Hepatocyte (in vitro differentiated cells): ENCODE data around the gene THSD4. TPM values are rescaled to one million over a fixed set of nuclear protein-coding genes. Genes with fewer than 3 reads are reported as not detected.

Experiments used
- DNase-seq: peaks from one replicate; pipeline ENCODE4 v3.0.0-alpha.2; 2016; ENCODE audit warnings: low spot score
- H2AFZ ChIP-seq: fragments of 200-600 bp; sonication (generic); 2 replicates; pipeline ENCODE4 v1.6.0; 2016; ENCODE audit warnings: antibody characterized with exemption, mild to moderate bottlenecking
- H3K27ac ChIP-seq: fragments of 200-600 bp; sonication (generic); 2 replicates; pipeline ENCODE4 v1.5.1; 2016; ENCODE audit warnings: mild to moderate bottlenecking
- H3K27me3 ChIP-seq: fragments of 200-600 bp; sonication (generic); 2 replicates; pipeline ENCODE4 v1.6.1; 2016
- H3K36me3 ChIP-seq: fragments of 200-600 bp; sonication (generic); replicated peaks from 2 replicates; pipeline ENCODE4 v1.5.1; 2016; ENCODE audit warnings: low read depth; ENCODE audit not compliant: insufficient read depth
- H3K4me1 ChIP-seq: fragments of 200-600 bp; sonication (generic); 2 replicates; pipeline ENCODE4 v1.5.1; 2016; ENCODE audit warnings: mild to moderate bottlenecking, moderate library complexity; ENCODE audit not compliant: insufficient read depth
- H3K4me2 ChIP-seq: fragments of 200-600 bp; sonication (generic); 2 replicates; pipeline ENCODE4 v1.6.0; 2016
- H3K4me3 ChIP-seq: fragments of 200-600 bp; sonication (generic); 2 replicates; pipeline ENCODE4 v1.5.1; 2016; ENCODE audit warnings: mild to moderate bottlenecking
- H3K79me2 ChIP-seq: fragments of 200-600 bp; sonication (generic); 2 replicates; pipeline ENCODE4 v1.6.0; 2017; ENCODE audit warnings: mild to moderate bottlenecking
- H3K9me2 ChIP-seq: fragments of 200-600 bp; sonication (generic); replicated peaks from 2 replicates; pipeline ENCODE4 v1.6.0; 2017; ENCODE audit warnings: mild to moderate bottlenecking; ENCODE audit not compliant: insufficient read depth
- H3K9me3 ChIP-seq: fragments of 200-600 bp; sonication (generic); 2 replicates; pipeline ENCODE4 v1.5.1; 2016; ENCODE audit warnings: low read depth, mild to moderate bottlenecking
- H4K20me1 ChIP-seq: fragments of 200-600 bp; sonication (generic); 2 replicates; pipeline ENCODE4 v1.6.0; 2016; ENCODE audit warnings: mild to moderate bottlenecking; ENCODE audit not compliant: insufficient read depth, poor library complexity, severe bottlenecking
- CTCF ChIP-seq: fragments of 200-600 bp; sonication (generic); IDR thresholded peaks from 2 replicates; pipeline ENCODE4 v1.5.1; 2016; ENCODE audit warnings: antibody characterized with exemption, mild to moderate bottlenecking; ENCODE audit not compliant: poor library complexity
- EZH2 ChIP-seq: fragments of 200-600 bp; sonication (generic); IDR thresholded peaks from 2 replicates; pipeline ENCODE4 v1.6.1; 2016; ENCODE audit warnings: antibody characterized with exemption, mild to moderate bottlenecking, borderline replicate concordance
- EZH2phosphoT487 ChIP-seq: fragments of 200-600 bp; sonication (generic); IDR thresholded peaks from one replicate; pipeline ENCODE4 v1.6.1; 2018; ENCODE audit warnings: antibody characterized with exemption, mild to moderate bottlenecking, low read depth, moderate library complexity; ENCODE audit not compliant: unreplicated experiment, severe bottlenecking
- WGBS: methylation state at CpG from one replicate; pipeline ENCODE4 v1.1.6; 2016; ENCODE audit warnings: low lambda C conversion rate; ENCODE audit errors: missing lambda C conversion rate; 5-methylcytosine and 5-hydroxymethylcytosine counted together
- polyA plus RNA-seq: library from polyadenylated mRNA; unstranded; fragments of >200 nt; fragmentation: Nextera tagmentation; extraction: Ambion mirVana; gene quantifications from 2 replicates; pipeline ENCODE4 v1.2.1, GENCODE V29; 2016
- total RNA-seq: library from RNA; depleted of rRNA; stranded (reverse); fragments of >200 nt; gene quantifications from 2 replicates; pipeline ENCODE4 v1.2.3, GENCODE V29; 2014

The THSD4 gene
- total and polyA plus RNA-seq, 2 experiments from 2014 or later: 4.3 to 7.0 TPM

GRCh38 chr15:71180986-71181853 lies 65.9 kb downstream of the THSD4 start:
- no peak overlapping the region for H3K4me2 ChIP-seq
- no peaks in the 10 kb centered on the region for H3K36me3 ChIP-seq
- no peak overlapping the region for H2AFZ ChIP-seq
- TF ChIP-seq EZH2phosphoT487: no peak
- TF ChIP-seq CTCF: no peak
- no peak for TF ChIP-seq EZH2
- H3K27me3 ChIP-seq: no peaks in the 10 kb centered on the region
- H3K27ac ChIP-seq: no peak overlapping the region
- no peaks in the 10 kb centered on the region for H3K79me2 ChIP-seq
- no peaks in the 10 kb centered on the region for H4K20me1 ChIP-seq
- no peaks in the 10 kb centered on the region for H3K4me1 ChIP-seq
- H3K4me3 ChIP-seq: no peak overlapping the region
- DNase-seq: no peak
- H3K9me3 ChIP-seq: no peaks in the 10 kb centered on the region
- no peaks in the 10 kb centered on the region for H3K9me2 ChIP-seq
- WGBS: 91% methylated on average over 3 of the region's 3 CpGs

- H3K36me3 ChIP-seq: no peaks in the 10 kb centered on the region
- no peak overlapping the region for H2AFZ ChIP-seq
- no peaks in the 10 kb centered on the region for H3K9me3 ChIP-seq
- no peak overlapping the region for H3K4me2 ChIP-seq
- no peak overlapping the region for H3K27ac ChIP-seq
- no peak for TF ChIP-seq EZH2phosphoT487
- no peak for TF ChIP-seq CTCF
- TF ChIP-seq EZH2: no peak
- H4K20me1 ChIP-seq: no peaks in the 10 kb centered on the region
- no peak overlapping the region for H3K4me3 ChIP-seq
- no peaks in the 10 kb centered on the region for H3K27me3 ChIP-seq
- H3K79me2 ChIP-seq: no peaks in the 10 kb centered on the region
- H3K4me1 ChIP-seq: no peaks in the 10 kb centered on the region
- no peak for DNase-seq
- H3K9me2 ChIP-seq: no peaks in the 10 kb centered on the region
Observed at GRCh38 chr15:71182522-71182921, 67.3 kb downstream of the THSD4 start.

- DNase-seq: no peak
- H3K79me2 ChIP-seq: no peaks in the 10 kb centered on the region
- H3K9me2 ChIP-seq: no peaks in the 10 kb centered on the region
- no peak overlapping the region for H3K4me2 ChIP-seq
- TF ChIP-seq EZH2phosphoT487: no peak
- no peak for TF ChIP-seq EZH2
- no peak for TF ChIP-seq CTCF
- no peak overlapping the region for H3K27ac ChIP-seq
- H3K36me3 ChIP-seq: no peaks in the 10 kb centered on the region
- 91% methylated on average over 9 of the region's 9 CpGs for WGBS
- H4K20me1 ChIP-seq: no peaks in the 10 kb centered on the region
- H2AFZ ChIP-seq: no peak overlapping the region
- H3K9me3 ChIP-seq: no peaks in the 10 kb centered on the region
- no peak overlapping the region for H3K4me3 ChIP-seq
- H3K4me1 ChIP-seq: no peaks in the 10 kb centered on the region
- H3K27me3 ChIP-seq: no peaks in the 10 kb centered on the region
Observed at GRCh38 chr15:71183063-71183462, 67.8 kb downstream of the THSD4 start.
